ENCODE measurements around the gene MAX. TPM values are rescaled to one million over a fixed set of nuclear protein-coding genes. Genes with fewer than 3 reads are reported as not detected.

Gene MAX
- total RNA-seq, 1 donor from 2014 or later, result 83.5 TPM

- Mint-ChIP-seq H3K4me3 (ENCODE audit: unreplicated experiment) (no peak overlapping the region), H3K27ac (ENCODE audit: unreplicated experiment) (no peak overlapping the region), H3K36me3 (ENCODE audit: unreplicated experiment) (no peaks in the 10 kb centered on the region), H3K9me3 (ENCODE audit: unreplicated experiment) (peaks cover 1% of the 10 kb centered on the region), H3K27me3 (ENCODE audit: unreplicated experiment) (no peaks in the 10 kb centered on the region), H3K4me1 (ENCODE audit: low read depth, unreplicated experiment) (peaks cover 4% of the 10 kb centered on the region)
- no peak for TF ChIP-seq CTCF (IDR thresholded peaks at IDR 0.05; ENCODE audit: partially characterized antibody, unreplicated experiment)
- no peak for DNase-seq
Measured at GRCh38 chr14:65142914-65143625, 40.8 kb upstream of the MAX start.

GRCh38 chr14:65142429-65142828 lies 40.1 kb upstream of the MAX start:
- H3K9me3 Mint-ChIP-seq (ENCODE audit: unreplicated experiment), result peaks cover 1% of the 10 kb centered on the region
- no peak for TF ChIP-seq CTCF (IDR thresholded peaks at IDR 0.05; ENCODE audit: partially characterized antibody, unreplicated experiment)
- H3K27me3 Mint-ChIP-seq (ENCODE audit: unreplicated experiment), result no peaks in the 10 kb centered on the region
- no peak overlapping the region for H3K4me3 Mint-ChIP-seq (ENCODE audit: unreplicated experiment)
- no peaks in the 10 kb centered on the region for H3K36me3 Mint-ChIP-seq (ENCODE audit: unreplicated experiment)
- DNase-seq, result no peak
- no peak overlapping the region for H3K27ac Mint-ChIP-seq (ENCODE audit: unreplicated experiment)
- peaks cover 4% of the 10 kb centered on the region for H3K4me1 Mint-ChIP-seq (ENCODE audit: low read depth, unreplicated experiment)

GRCh38 chr14:65141523-65141922 lies 39.2 kb upstream of the MAX start:
- TF ChIP-seq CTCF (IDR thresholded peaks at IDR 0.05; ENCODE audit: partially characterized antibody, unreplicated experiment), result no peak
- peaks cover 4% of the 10 kb centered on the region for H3K4me1 Mint-ChIP-seq (ENCODE audit: low read depth, unreplicated experiment)
- peaks cover 1% of the 10 kb centered on the region for H3K9me3 Mint-ChIP-seq (ENCODE audit: unreplicated experiment)
- H3K27ac Mint-ChIP-seq (ENCODE audit: unreplicated experiment), result no peak overlapping the region
- H3K36me3 Mint-ChIP-seq (ENCODE audit: unreplicated experiment), result no peaks in the 10 kb centered on the region
- H3K4me3 Mint-ChIP-seq (ENCODE audit: unreplicated experiment), result no peak overlapping the region
- no peaks in the 10 kb centered on the region for H3K27me3 Mint-ChIP-seq (ENCODE audit: unreplicated experiment)
- DNase-seq, result no peak

GRCh38 chr14:65137648-65138307 lies 35.5 kb upstream of the MAX start:
- peaks cover 1% of the 10 kb centered on the region for H3K27me3 Mint-ChIP-seq (ENCODE audit: unreplicated experiment)
- H3K36me3 Mint-ChIP-seq (ENCODE audit: unreplicated experiment), result no peaks in the 10 kb centered on the region
- TF ChIP-seq CTCF (IDR thresholded peaks at IDR 0.05; ENCODE audit: partially characterized antibody, unreplicated experiment), result no peak
- peaks cover 4% of the 10 kb centered on the region for H3K4me1 Mint-ChIP-seq (ENCODE audit: low read depth, unreplicated experiment)
- no peak overlapping the region for H3K4me3 Mint-ChIP-seq (ENCODE audit: unreplicated experiment)
- H3K27ac Mint-ChIP-seq (ENCODE audit: unreplicated experiment), result no peak overlapping the region
- no peaks in the 10 kb centered on the region for H3K9me3 Mint-ChIP-seq (ENCODE audit: unreplicated experiment)
- DNase-seq, result no peak

Measured in glutamatergic neuron (in vitro differentiated cells).